ENCODE results near the gene ANGEL1. TPM values are rescaled to one million over a fixed set of nuclear protein-coding genes. Genes with fewer than 3 reads are reported as not detected.

ANGEL1 gene
- total RNA-seq, 6 donors from 2014 or later, result 13.8 to 35.6 (median 23.6) TPM

DNA sequence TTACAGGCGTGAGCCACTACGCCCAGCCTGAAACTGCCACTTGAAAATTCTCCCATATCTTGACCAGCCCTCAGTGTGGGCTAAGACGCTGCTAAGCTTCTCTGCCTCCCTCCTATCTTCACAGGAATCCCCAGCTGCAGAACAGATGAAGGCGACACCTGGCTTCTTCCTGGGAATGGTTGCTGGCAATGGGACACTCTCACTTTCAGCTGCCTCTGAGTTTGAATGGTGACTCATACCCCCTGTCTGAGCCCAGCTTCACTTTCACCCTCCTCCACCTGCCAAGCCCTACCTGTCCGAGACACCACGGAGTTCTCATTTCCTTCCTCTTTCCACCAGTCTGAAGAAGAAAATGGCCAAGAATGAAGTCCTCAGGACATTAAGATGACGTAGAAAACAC, 69.7 kb downstream of the ANGEL1 start:
- no peaks in the 10 kb centered on the region for H3K4me1 ChIP-seq
- no peak for TF ChIP-seq EP300 (IDR thresholded peaks at IDR 0.05)
- no peak for TF ChIP-seq POLR2AphosphoS5 (IDR thresholded peaks at IDR 0.05)
- no peak for TF ChIP-seq POLR2A (IDR thresholded peaks at IDR 0.05)
- TF ChIP-seq, protein P1, sequence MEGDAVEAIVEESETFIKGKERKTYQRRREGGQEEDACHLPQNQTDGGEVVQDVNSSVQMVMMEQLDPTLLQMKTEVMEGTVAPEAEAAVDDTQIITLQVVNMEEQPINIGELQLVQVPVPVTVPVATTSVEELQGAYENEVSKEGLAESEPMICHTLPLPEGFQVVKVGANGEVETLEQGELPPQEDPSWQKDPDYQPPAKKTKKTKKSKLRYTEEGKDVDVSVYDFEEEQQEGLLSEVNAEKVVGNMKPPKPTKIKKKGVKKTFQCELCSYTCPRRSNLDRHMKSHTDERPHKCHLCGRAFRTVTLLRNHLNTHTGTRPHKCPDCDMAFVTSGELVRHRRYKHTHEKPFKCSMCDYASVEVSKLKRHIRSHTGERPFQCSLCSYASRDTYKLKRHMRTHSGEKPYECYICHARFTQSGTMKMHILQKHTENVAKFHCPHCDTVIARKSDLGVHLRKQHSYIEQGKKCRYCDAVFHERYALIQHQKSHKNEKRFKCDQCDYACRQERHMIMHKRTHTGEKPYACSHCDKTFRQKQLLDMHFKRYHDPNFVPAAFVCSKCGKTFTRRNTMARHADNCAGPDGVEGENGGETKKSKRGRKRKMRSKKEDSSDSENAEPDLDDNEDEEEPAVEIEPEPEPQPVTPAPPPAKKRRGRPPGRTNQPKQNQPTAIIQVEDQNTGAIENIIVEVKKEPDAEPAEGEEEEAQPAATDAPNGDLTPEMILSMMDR (IDR thresholded peaks at IDR 0.05), result no peak
- peaks cover 0 to 19% (median 6%) of the 10 kb centered on the region in 4 donors for H3K9me3 ChIP-seq
- WGBS, 2 donors, result 78 to 83% methylated on average over 7 of the region's 7 CpGs
- no peaks in the 10 kb centered on the region for H3K27me3 ChIP-seq
- H3K4me3 ChIP-seq, result no peak overlapping the region
- ATAC-seq (ENCODE audit: low FRiP score in 2 of 2), result peak in 1 of 2 donors; percentile 60
- H3K27ac ChIP-seq, result no peak overlapping the region
- no peak for DNase-seq
- no peaks in the 10 kb centered on the region for H3K36me3 ChIP-seq

DNA sequence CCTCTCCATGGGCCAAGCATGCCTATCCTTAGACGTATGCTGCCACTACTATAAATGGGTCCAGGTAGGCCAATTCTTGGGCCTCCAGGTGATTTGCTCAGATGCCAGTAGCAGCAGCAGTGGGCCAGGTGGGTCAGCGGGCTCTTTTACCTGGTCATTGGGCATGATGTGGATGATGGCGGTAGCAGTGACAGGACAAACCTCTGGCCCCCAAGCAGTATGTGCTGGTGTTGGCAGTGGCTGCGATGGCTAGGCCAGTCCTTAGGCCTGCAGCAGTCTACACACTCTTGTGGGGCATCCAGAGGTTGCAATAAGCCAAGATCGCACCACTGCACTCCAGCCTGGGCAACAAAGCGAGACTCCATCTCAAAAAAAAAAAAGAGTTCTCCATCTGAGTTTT, 70.5 kb downstream of the ANGEL1 start:
- no peaks in the 10 kb centered on the region for H3K36me3 ChIP-seq
- WGBS, 2 donors, result 73 to 94% methylated on average over 6 of the region's 6 CpGs
- no peak for DNase-seq
- no peaks in the 10 kb centered on the region for H3K4me1 ChIP-seq
- no peak overlapping the region for H3K27ac ChIP-seq
- TF ChIP-seq POLR2AphosphoS5 (IDR thresholded peaks at IDR 0.05) (no peak), EP300 (IDR thresholded peaks at IDR 0.05) (no peak), POLR2A (IDR thresholded peaks at IDR 0.05) (no peak)
- TF ChIP-seq, protein P1 (IDR thresholded peaks at IDR 0.05), result no peak
- H3K27me3 ChIP-seq, result no peaks in the 10 kb centered on the region
- H3K4me3 ChIP-seq, result no peak overlapping the region
- no peak for ATAC-seq (ENCODE audit: low FRiP score in 2 of 2)
- peaks cover 0 to 19% (median 6%) of the 10 kb centered on the region in 4 donors for H3K9me3 ChIP-seq

DNA sequence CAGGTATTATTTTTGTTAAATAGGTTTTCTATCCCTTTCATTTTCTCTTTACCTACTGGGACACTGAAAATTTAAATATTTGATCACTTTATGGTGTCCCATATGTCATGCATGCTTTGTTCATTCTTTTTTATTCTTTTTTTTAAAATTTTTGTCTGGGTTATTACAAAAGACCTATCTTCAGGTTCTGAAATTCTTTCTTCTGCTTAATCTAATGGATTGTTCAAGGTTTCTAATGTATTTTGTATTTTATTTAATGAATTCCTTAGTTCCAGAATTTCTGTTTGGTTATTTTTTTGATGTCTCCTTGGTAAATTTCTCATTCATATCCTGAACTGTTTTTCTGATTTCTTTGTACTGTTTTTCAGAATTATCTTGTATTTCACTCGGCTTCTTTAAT, 71.6 kb downstream of the ANGEL1 start:
- H3K4me1 ChIP-seq, result no peaks in the 10 kb centered on the region
- DNase-seq (no peak), ATAC-seq (ENCODE audit: low FRiP score in 2 of 2) (no peak)
- 88 to 89% methylated on average over 1 of the region's 1 CpG for WGBS, 2 donors
- H3K27ac ChIP-seq, result no peak overlapping the region
- H3K4me3 ChIP-seq, result no peak overlapping the region
- H3K27me3 ChIP-seq, result no peaks in the 10 kb centered on the region
- H3K36me3 ChIP-seq, result no peaks in the 10 kb centered on the region
- peaks cover 0 to 19% (median 6%) of the 10 kb centered on the region in 4 donors for H3K9me3 ChIP-seq
- TF ChIP-seq POLR2AphosphoS5 (IDR thresholded peaks at IDR 0.05), result no peak
- no peak for TF ChIP-seq POLR2A (IDR thresholded peaks at IDR 0.05)
- TF ChIP-seq EP300 (IDR thresholded peaks at IDR 0.05), result no peak
- TF ChIP-seq, protein P1 (IDR thresholded peaks at IDR 0.05), result no peak

Other genes starting within 250 kb of the ANGEL1 start
- gene VASH1, start 51.4 kb downstream of the ANGEL1 start, total RNA-seq, result 10 to 100 TPM; 12.0 to 53.5 (median 28.2) TPM
- not detected for gene LRRC74A, start 13.5 kb upstream of the ANGEL1 start, total RNA-seq
- 100 to 1,000 TPM in 1 of 6 donors, 10 to 100 TPM in 5; 44.0 to 111 (median 49.6) TPM for gene IRF2BPL, start 215.8 kb upstream of the ANGEL1 start, total RNA-seq

Data from upper lobe of left lung (tissue), 6 donors.